Suprapubic skin (tissue), 3 donors: ENCODE data around the gene HOXB8.

Experiments used
- CTCF ChIP-seq, 2 donors: fragments of 200-600 bp in 1 of 2; fragments of 450-650 bp in 1 of 2; sonication (generic) in 1 of 2; IDR thresholded peaks; one replicate each; pipeline ENCODE4 v1.5.1; 2016 to 2019; ENCODE audit warnings: antibody characterized with exemption in 2 of 2, mild to moderate bottlenecking in 1 of 2, moderate library complexity in 1 of 2
- EP300 ChIP-seq: sonication (generic); formaldehyde crosslinking; IDR thresholded peaks from one replicate; pipeline ENCODE4 v1.6.1; 2017; ENCODE audit warnings: antibody characterized with exemption

GRCh38 chr17:48577946-48578615 lies 37.0 kb downstream of the HOXB8 start, which contains the start of gene HOXB4:
- no peak for TF ChIP-seq CTCF (IDR thresholded peaks at IDR 0.05)
- TF ChIP-seq EP300 = no peak
